T-helper 22 cell (primary cell): ENCODE results near the gene YWHAH.

ENCODE experiments used
- DNase-seq: peaks from one replicate; pipeline ENCODE4 v3.0.0-alpha.2; 2020; ENCODE audit warnings: low read depth

YWHAH gene

GRCh38 chr22:31943978-31944699 lies at the start of gene YWHAH:
Gene YWHAH, plus strand, starts transcription at chr22:31944535. Its CDS starts 199 bp downstream, at chr22:31944734.
- DNase-seq, result peak; percentile 79

DNA sequence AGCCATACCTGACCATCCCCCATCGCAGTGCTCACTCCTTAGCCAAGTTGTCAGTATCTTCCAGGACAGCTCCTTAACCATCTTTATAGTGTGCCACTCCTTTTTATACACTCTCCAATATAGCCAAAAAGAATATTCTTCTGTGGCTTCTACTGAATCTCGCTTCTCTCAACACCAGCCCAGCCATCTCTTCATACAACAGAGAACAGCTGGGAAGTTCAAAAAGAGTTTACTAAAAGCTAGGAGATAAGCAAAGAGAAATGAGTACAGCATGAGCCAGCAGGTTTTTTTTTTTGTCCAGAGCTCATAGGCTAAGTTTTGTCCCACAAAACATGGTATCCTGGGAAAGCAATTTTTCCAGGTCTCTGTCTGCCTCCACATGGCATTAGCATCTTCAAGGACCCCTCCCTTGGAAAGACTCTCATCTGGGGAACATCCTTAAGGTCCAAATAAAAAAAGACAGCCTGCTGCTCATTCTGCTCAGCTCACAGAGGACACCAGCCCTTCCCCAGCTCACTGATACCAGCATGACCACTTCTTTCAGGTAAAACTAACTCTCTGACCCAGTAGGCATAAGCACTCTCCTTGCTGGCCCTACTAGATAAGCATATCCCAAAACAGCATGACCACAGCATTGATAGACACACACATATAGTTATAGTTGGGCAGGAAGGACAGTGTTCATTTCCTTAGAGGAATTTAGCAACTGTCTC lies 48.8 kb upstream of the YWHAH start:
- no peak for DNase-seq

- no peak for DNase-seq
These were observed 47.9 kb upstream of the YWHAH start for GRCh38 chr22:31896472-31896871.

- no peak for DNase-seq
These were observed 46.2 kb upstream of the YWHAH start for GRCh38 chr22:31897842-31898805.

DNA sequence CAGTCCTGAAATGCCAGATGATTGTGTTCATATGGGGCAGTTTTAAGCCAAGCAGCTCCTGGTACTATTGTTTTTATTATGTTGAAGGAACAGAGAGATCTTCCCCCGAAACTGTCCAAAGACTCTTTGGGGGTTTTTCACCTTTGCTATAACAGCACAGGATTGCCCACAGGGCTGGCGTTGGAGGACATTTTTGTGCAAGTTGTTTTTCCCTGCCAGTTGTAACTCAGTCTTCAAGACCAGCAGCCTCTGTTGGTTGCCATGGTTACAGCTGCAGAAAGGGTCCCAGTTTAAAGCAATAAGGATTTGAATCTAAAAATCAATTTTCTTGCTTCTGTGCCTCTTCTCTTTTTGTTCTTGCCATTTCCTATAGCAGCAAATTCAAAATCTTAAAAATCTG lies 45.4 kb upstream of the YWHAH start:
- no peak for DNase-seq

DNA sequence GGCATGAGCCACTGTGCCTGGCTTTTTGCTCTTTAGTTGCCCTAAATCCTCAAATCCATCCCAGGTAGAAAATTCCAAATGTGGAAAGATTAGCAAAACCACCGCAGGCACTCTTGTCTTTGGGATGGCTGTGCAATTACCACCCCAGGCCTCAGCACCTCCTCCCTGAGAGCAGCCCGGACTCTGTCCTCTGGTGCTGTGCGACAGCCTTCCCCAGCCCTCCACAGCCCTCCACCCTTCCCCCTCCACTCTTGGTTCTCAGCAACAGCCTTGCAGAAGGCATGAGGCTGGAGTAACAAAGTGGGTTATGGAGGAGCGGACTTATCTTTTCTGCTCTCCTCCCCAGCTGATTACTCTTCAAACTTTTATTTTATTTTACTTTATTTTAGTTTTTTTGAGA lies 44.7 kb upstream of the YWHAH start:
- no peak for DNase-seq

- DNase-seq, result no peak
These were observed 42.8 kb upstream of the YWHAH start for GRCh38 chr22:31901388-31902137.

DNA sequence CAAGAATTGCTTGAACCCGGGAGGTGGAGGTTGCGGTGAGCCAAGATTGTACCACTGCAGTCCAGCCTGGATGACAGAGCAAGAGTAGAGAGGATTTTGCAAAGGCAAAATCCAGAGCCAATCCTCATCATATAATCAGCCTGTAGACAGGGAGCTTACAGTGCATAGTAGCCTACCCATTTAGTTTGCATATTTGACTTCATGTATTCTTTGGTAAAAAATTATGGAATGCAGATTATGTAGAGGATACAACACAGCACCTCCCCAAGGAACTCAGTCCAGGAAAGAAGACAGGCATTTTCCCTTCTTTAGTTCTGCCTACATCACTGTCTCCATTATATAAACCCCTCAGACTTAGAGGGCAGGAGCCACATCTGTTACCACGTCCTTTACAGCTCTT lies 39.7 kb upstream of the YWHAH start:
- no peak for DNase-seq

- no peak for DNase-seq
These were observed 39.0 kb upstream of the YWHAH start for GRCh38 chr22:31905356-31905755.

- no peak for DNase-seq
These were observed 38.2 kb upstream of the YWHAH start for GRCh38 chr22:31906086-31906485.

DNA sequence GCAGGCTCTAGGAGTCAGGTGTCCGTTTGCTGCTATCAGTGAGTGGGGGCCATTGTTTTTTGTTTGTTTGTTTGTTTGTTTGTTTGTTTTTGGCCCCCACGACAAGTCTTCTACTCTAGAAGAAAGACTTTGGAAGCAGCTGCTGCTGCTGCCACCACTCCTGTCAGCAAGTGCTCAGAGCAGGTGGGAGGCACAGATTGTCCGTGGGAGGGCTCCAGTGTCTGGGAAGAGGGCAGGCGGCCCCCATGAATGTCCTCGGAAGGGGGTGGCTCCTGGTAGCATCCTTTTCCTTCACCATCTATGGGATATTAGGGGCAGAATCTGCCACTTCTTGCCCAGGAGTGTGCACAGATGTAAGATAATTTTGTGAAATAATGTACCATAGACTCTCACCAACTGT lies 37.8 kb upstream of the YWHAH start:
- DNase-seq, result no peak

GRCh38 chr22:31909977-31910376 lies 34.4 kb upstream of the YWHAH start:
- DNase-seq, result no peak

GRCh38 chr22:31911565-31912406 lies 32.5 kb upstream of the YWHAH start:
- no peak for DNase-seq

GRCh38 chr22:31912407-31912743 lies 32.0 kb upstream of the YWHAH start:
- no peak for DNase-seq

GRCh38 chr22:31915586-31915985 lies 28.7 kb upstream of the YWHAH start:
- DNase-seq, result no peak

GRCh38 chr22:31917227-31917921 lies 27.0 kb upstream of the YWHAH start:
- no peak for DNase-seq

- DNase-seq, result no peak
These were observed 24.6 kb upstream of the YWHAH start for GRCh38 chr22:31919730-31920129.

DNA sequence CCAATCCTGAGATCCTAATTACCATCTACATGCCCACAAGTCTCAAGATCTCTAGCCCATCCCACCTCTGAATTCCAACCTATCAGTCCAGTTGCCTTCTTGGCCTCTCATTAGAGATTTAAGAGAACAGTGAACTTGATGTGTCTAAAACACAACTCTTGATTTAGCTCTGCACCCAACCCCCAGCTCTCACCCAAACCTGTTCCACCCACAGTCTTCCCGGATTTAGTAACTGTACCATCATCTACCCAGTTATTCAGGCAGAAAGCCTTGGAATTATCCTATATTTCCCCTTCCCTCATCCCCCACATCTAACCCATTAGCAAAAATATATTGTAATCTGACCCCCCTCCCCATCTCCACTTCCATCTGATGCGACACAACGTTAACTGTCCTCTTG lies 24.0 kb upstream of the YWHAH start:
- no peak for DNase-seq

DNA sequence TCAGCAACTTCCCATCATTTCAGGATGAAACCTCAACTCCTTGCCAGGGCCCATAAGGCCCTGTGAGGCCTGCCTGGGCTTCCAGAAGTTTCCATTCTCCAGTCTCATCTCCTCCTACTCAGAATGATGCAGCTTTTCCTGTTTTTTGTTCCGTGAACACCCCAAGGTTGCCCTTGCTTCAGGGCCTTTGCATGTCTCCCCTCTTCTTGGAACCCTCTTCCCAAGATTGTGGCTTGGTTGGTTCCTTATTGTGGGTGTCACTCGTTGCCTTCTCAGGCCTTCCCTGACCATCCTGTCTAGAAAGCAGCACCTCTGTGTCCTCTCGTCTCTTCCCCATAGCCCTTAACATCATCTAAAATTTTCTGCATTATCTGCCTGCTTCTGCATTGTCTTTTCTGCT lies 23.2 kb upstream of the YWHAH start:
- no peak for DNase-seq

DNA sequence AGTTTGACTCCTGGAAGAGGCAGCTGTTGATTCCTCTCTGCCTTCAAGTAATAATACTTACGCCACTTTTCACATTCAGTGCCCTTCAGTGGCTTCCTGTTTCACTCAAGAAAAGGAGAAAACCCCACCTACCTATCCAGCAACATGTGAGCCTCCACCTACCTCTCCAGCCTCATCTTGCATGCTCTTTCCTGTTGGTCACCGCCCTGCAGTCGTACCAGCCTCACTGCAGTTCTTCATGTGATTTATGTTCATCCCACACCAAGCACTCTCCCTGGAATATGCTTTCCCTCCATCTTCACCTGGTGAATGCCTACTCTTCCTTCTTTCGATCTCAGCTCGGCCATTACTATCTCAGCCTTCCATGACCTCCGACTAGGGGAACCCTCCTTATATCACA lies 21.8 kb upstream of the YWHAH start:
- no peak for DNase-seq
